Activated B cell treated with CpG ODN at 0.5 μM for 24 hours (primary cell): ENCODE data around the gene STK33. TPM values are rescaled to one million over a fixed set of nuclear protein-coding genes. Genes with fewer than 3 reads are reported as not detected.

Source experiments
- ATAC-seq: fragments of 200-7000 bp; cut with Tn5 transposase; one replicate; pipeline ENCODE4 v1.10.0; 2021; ENCODE audit warnings: low read depth, mild to moderate bottlenecking, moderate library complexity
- CTCF ChIA-PET: fragments of 350-600 bp; sonication (Branson Sonifier 250); formaldehyde crosslinking; loops from one replicate; lab custom pipeline; 2021; ENCODE audit warnings: antibody characterized with exemption; lab: Charles Lee
- POLR2A ChIA-PET: fragments of 350-600 bp; sonication (Branson Sonifier 250); formaldehyde crosslinking; loops from one replicate; lab custom pipeline; 2021; ENCODE audit warnings: antibody characterized with exemption; lab: Charles Lee
- DNase-seq: peaks from one replicate; pipeline ENCODE4 v3.0.0; 2022
- H3K27ac Mint-ChIP-seq: one replicate; pipeline ENCODE4 v1.8.0; 2020; ENCODE audit warnings: mixed read lengths
- H3K27me3 Mint-ChIP-seq: one replicate; pipeline ENCODE4 v1.8.0; 2021; ENCODE audit warnings: mixed read lengths
- H3K36me3 Mint-ChIP-seq: one replicate; pipeline ENCODE4 v1.8.0; 2021; ENCODE audit warnings: low read depth, mixed read lengths
- H3K4me1 Mint-ChIP-seq: one replicate; pipeline ENCODE4 v1.8.0; 2021; ENCODE audit warnings: mixed read lengths
- H3K4me3 Mint-ChIP-seq: one replicate; pipeline ENCODE4 v1.8.0; 2020; ENCODE audit warnings: mild to moderate bottlenecking, mixed read lengths
- H3K9me3 Mint-ChIP-seq: one replicate; pipeline ENCODE4 v1.8.0; 2020; ENCODE audit warnings: mixed read lengths
- CTCF ChIP-seq: fragments of 200-600 bp; IDR thresholded peaks from one replicate; pipeline ENCODE4 v1.8.0; 2022; ENCODE audit warnings: antibody characterized with exemption, mild to moderate bottlenecking
- intact Hi-C: fragments of 100-400 bp; cut with micrococcal nuclease; formaldehyde crosslinking; loops from one replicate; pipeline ENCODE4 v1.15.1; 2024
- total RNA-seq: library from RNA; stranded (reverse); gene quantifications from 2 replicates; pipeline ENCODE4 v1.2.3, GENCODE V29; 2022

The STK33 gene
- total RNA-seq, 1 donor from 2014 or later, result 14.0 TPM

- CTCF ChIA-PET, result interaction anchor here (1.1 kb wide), 1 partner anchor 10 kb away, joined by 3 read pairs; no protein-coding TSS in a partner anchor
- Mint-ChIP-seq H3K4me1 (no peaks in the 10 kb centered on the region), H3K9me3 (peaks cover 4% of the 10 kb centered on the region), H3K27me3 (no peaks in the 10 kb centered on the region), H3K36me3 (no peaks in the 10 kb centered on the region), H3K27ac (no peak overlapping the region), H3K4me3 (no peak overlapping the region)
- intact Hi-C loops, result no loop called here
- POLR2A ChIA-PET, result no interaction called here
- no peak for TF ChIP-seq CTCF
- no peak for ATAC-seq
- no peak for DNase-seq
Observed at GRCh38 chr11:8561461-8561860, 32.6 kb downstream of the STK33 start.

GRCh38 chr11:8558436-8558835 lies 35.6 kb downstream of the STK33 start:
- no peak for DNase-seq
- no peaks in the 10 kb centered on the region for H3K27me3 Mint-ChIP-seq
- H3K36me3 Mint-ChIP-seq, result no peaks in the 10 kb centered on the region
- ChIA-PET CTCF (no interaction called here), POLR2A (no interaction called here)
- ATAC-seq, result no peak
- intact Hi-C loops, result no loop called here
- H3K4me1 Mint-ChIP-seq, result no peaks in the 10 kb centered on the region
- no peak for TF ChIP-seq CTCF
- peaks cover 4% of the 10 kb centered on the region for H3K9me3 Mint-ChIP-seq
- no peak overlapping the region for H3K4me3 Mint-ChIP-seq
- H3K27ac Mint-ChIP-seq, result no peak overlapping the region

- no peak for ATAC-seq
- H3K36me3 Mint-ChIP-seq, result no peaks in the 10 kb centered on the region
- POLR2A ChIA-PET, result no interaction called here
- H3K27me3 Mint-ChIP-seq, result no peaks in the 10 kb centered on the region
- no peak overlapping the region for H3K4me3 Mint-ChIP-seq
- TF ChIP-seq CTCF, result no peak
- intact Hi-C loops, result no loop called here
- H3K4me1 Mint-ChIP-seq, result no peaks in the 10 kb centered on the region
- no peak overlapping the region for H3K27ac Mint-ChIP-seq
- peaks cover 4% of the 10 kb centered on the region for H3K9me3 Mint-ChIP-seq
- no peak for DNase-seq
- CTCF ChIA-PET, result no interaction called here
Observed at GRCh38 chr11:8545698-8546366, 48.2 kb downstream of the STK33 start.

- intact Hi-C loops, result no loop called here
- Mint-ChIP-seq H3K9me3 (peaks cover 4% of the 10 kb centered on the region), H3K4me1 (no peaks in the 10 kb centered on the region), H3K27ac (no peak overlapping the region), H3K36me3 (no peaks in the 10 kb centered on the region), H3K27me3 (no peaks in the 10 kb centered on the region), H3K4me3 (no peak overlapping the region)
- TF ChIP-seq CTCF, result no peak
- ChIA-PET POLR2A (no interaction called here), CTCF (no interaction called here)
- DNase-seq (no peak), ATAC-seq (no peak)
Observed at GRCh38 chr11:8544807-8545206, 49.2 kb downstream of the STK33 start.

GRCh38 chr11:8543278-8543677 lies 50.8 kb downstream of the STK33 start:
- Mint-ChIP-seq H3K9me3 (peaks cover 3% of the 10 kb centered on the region), H3K27me3 (no peaks in the 10 kb centered on the region), H3K27ac (no peak overlapping the region), H3K4me1 (no peaks in the 10 kb centered on the region), H3K36me3 (no peaks in the 10 kb centered on the region), H3K4me3 (no peak overlapping the region)
- no peak for TF ChIP-seq CTCF
- POLR2A ChIA-PET, result no interaction called here
- CTCF ChIA-PET, result no interaction called here
- DNase-seq, result no peak
- intact Hi-C loops, result loop anchor here (2.0 kb wide), 1 partner anchor 14 kb away; no protein-coding TSS in a partner anchor
- ATAC-seq, result no peak
